Ramos (cell line): ENCODE data around the gene PKM.
"Not testable (repeated sequence)": the region's sequence is repeated elsewhere in the genome, so short reads cannot be mapped to it uniquely, and the experiment has no call there.

ENCODE experiments used
- in situ Hi-C: fragments of 300-500 bp; cut with MboI; formaldehyde crosslinking; loops from one replicate; pipeline ENCODE4 v1.14.3; 2022; ENCODE audit warnings: low sequenced_read_pairs; ENCODE audit not compliant: unreplicated experiment

The PKM gene

DNA sequence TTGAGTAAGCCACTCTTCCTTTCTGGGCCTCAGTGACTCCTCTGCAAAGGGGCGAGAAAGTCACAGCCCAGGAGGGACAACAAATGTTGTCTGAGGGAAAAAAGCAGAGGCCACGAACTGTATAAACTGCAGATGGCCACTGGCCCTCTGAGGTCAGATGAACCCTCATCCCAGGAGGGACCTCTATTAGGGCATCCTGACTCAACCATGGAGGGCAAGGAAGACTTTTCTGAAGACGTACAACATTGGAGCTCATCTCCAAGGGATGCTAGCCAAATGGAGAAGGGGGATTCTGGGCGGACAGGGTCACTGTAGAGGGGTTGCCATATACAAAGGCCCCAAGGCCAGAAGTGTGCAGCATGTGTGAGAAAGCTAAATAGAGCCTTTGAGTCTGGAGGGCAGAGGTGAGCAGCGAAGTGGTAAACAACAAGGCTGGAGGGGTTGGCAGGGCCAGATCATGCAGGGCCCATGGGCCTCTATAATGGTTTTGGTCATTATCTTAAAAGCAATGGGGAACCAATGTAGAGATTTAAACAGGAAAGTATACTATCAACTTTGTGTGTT lies 50.1 kb downstream of the PKM start:
- in situ Hi-C loops: no loop called here

DNA sequence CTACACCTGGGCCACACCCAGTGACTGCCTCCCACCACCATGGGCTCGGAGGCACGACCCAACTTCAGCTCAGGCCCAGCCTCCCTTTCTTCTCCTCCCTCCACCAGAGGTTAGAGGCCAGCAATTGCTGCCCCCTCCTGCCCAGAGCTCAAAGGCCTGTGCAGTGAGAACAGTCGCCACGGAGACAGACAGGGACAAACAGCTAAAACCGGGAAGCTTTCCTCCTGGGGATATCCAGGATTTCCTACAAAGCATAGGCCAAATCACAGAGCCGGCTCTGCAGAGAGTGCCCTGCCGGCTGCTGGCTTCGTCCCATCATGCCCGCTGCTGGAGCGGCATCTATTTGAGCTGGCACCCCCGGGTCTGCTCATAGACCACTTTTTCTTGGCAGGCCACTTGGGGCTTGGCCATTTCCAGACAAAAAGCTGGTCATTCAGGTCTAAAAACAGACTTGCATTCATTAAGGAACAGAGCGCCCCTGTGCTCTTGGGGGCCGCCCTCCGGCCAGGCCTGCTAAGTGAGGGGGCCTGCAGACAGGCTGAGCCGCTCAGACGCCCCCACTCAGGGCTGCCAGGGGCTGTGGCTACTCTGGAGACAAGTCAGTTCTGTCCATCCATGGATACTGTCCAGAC lies 50.9 kb downstream of the PKM start:
- in situ Hi-C loops: no loop called here

DNA sequence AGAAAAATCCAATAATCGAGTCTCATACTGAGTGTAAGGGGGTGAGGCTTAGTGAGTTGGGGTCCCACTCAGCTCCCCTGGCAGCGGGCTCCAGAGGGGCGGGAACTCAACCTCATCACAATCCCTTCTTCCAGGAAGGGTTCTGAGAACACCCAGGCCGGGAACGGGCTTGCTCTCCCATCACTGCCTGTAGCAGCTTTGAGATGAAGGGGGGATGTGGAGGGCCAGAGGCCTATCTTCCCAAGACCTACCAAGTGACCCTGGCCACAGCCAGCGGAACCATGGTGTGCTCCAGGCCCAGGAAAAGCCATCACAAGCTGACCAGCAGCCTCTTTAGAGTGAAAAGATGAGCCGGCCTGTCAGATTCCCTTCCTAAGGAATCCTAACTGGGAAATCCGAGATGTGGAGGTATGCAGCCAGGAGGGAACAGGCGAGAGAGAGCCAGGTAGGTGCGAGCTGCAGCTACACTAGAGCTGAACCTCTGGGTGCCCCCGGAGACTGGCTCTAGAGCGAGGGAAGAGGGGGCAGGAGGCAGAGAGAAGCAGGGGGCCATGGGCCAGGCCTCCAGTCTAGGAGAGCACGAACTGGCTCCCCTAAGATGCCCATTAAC lies 51.9 kb downstream of the PKM start:
- in situ Hi-C loops: no loop called here

DNA sequence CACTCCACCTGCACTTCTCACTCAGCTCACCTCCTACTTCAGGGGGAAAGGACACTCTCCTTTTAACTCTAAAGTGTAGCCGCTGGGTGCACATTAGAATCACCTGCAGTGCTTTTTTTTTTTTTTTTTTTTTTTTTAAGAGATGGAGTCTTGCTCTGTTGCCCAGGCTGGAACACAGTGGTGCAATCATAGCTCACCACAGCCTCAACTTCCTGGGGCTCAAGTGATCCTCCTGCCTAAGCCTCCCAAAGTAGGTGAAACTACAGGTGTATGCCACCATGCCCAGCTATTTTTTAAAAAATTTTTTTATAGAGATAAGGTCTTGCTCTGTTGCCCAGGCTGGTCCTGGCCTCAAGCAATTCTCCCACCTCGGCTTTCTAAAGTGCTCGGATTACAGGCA lies 54.2 kb downstream of the PKM start:
- in situ Hi-C loops: no loop called here

GRCh38 chr15:72176159-72176558 lies 54.8 kb downstream of the PKM start:
- in situ Hi-C loops: no loop called here

- in situ Hi-C loops: no loop called here
These were observed 55.6 kb downstream of the PKM start for GRCh38 chr15:72175186-72176044.

DNA sequence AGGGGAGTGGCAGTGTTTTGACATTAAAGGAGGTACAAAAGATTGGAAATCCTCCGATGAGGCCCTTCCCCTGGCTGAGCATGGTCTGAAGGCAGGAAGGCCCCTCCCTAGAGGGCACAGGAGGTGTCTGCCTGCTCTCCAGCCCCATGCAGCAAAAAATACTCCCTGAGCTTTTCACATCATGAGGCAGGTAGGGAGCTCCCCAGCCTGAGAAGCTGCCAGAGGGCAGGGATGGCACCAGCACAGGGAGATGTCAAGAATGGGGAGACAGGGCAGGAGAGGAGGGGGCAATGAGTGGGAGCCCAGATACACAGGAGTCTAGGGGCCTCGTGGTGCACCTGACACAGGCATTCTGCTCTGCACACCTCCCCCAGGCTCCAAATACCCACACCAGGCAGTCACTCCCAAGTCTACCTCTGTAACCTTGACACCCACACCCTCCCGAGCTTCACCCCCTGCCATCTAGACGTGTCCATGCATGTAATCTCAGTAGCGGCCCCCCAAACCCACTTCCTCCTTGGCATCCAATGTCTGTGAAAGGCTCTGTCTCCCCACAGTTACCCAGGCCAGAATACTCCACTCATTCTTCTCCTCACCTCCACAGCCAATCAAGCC lies 56.3 kb downstream of the PKM start:
- in situ Hi-C loops: no loop called here

- in situ Hi-C loops: no loop called here
These were observed 57.0 kb downstream of the PKM start for GRCh38 chr15:72173864-72174550.

- in situ Hi-C loops: no loop called here
These were observed 57.6 kb downstream of the PKM start for GRCh38 chr15:72173401-72173800.

DNA sequence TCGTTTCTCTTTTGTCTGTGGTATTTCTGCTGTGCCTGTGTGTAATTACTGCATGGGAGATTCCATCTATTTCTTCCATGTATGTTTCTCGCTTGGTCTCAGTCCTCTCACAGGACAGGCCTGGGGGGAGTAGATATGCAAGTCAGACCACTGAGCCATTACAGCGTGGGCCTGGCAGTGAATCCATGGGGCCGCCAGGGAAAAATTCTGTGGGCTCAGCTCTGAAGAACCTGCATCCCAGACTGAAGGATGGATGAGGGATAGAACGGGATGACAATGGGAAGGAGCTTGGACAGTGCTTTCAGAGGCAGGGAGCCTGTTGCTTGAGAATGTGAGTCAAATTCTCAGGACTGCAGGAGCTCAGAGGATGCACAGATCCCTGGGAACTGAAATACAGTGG lies 58.2 kb downstream of the PKM start:
- in situ Hi-C loops: no loop called here

DNA sequence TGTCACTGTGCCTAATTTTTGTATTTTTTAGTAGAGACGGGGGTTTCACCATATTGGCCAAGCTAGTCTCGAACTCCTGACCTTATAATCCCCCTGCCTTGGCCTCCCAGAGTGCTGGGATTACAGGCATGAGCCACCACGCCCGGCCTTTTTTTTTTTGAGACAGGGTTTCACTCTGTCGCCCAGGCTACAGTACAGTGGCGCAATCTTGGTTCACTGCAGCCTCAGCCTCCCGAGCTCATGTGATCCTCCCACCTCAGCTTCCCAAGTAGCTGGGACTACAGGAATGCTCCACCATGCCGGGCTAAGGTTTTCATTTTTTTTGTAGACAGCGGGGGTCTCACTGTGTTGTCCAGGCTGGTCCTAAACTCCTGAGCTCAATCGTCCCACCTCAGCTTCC lies 59.0 kb downstream of the PKM start:
- in situ Hi-C loops: not testable (repeated sequence)

GRCh38 chr15:72170691-72171090 lies 60.3 kb downstream of the PKM start:
- in situ Hi-C loops: no loop called here

GRCh38 chr15:72169921-72170611 lies 60.9 kb downstream of the PKM start:
- in situ Hi-C loops: no loop called here

DNA sequence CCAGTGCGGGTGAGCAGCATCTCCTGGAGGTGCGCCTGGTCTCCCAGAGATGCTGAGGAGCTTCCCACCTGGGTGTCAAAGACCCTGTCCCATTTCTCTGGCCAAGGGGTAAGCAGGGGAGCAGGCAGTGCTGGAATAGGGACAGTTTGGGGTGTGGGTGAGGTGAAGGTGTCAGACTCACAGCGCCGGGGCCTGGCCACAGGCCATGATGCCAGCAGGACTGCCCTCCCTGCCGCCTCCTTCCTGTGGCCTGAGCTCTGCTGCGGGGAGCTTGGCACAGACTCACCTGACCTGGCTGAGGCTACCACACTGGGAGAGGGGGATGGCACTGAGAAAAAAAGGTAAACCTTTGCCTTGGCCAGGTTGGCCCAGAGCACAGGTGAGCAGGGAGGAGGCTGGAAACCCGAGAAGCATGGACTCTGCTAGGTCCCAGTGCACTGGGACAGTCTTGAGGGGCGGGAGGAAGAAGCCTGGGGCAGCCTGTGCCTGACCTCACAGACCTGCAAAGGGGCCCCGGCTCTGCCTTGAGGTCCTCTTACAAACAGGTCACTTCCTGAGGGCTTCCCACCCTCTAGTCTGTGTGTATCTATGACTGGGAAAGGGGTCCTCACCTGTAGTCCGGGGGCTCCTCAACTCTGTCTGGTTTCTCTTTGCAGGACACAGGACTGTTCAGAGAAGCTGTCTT lies 61.6 kb downstream of the PKM start:
- in situ Hi-C loops: no loop called here

DNA sequence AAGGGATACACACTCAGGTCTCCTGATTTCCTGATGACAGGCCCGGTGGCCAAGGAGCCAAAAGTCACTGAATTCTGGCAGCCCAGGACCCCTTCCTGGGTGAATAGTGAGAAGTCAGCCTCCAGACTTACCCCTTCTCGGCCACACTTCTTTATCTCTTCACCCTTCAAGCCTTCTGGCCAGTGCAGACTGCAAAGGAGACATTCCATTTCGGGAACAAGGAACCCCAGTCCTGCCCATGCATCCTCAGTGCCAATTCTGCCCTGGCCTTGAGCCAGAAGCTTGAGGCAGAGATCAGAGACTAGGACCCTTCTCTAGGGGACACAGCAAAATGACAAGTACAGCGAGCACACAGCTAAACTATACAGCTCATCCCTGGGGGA lies 62.2 kb downstream of the PKM start:
- in situ Hi-C loops: no loop called here

- in situ Hi-C loops: no loop called here
These were observed 62.7 kb downstream of the PKM start for GRCh38 chr15:72168131-72168807.

DNA sequence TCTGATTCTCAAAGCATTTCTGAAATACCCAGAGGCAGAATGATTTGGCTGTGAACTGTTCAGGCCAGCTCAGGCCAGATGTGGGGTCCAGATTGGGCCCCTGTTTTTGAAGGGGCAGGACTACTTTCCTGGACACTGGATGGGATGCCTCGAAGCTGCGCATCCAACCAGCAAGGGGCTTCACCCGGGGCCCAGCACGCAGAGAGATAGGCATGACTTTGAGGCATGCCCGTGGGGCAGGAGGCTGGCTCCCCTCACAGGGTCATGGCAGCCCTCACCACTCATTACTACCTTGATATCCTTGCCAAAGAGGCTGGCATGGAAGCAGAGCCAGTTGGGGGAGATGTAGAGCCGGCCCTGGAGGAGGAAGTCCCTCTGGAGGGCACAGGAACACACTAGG lies 63.5 kb downstream of the PKM start:
- in situ Hi-C loops: no loop called here

GRCh38 chr15:72166716-72167417 lies 64.1 kb downstream of the PKM start:
- in situ Hi-C loops: no loop called here
